ENCODE measurements around the gene NTM. TPM values are rescaled to one million over a fixed set of nuclear protein-coding genes. Genes with fewer than 3 reads are reported as not detected.

The NTM gene
- total RNA-seq, 4 donors from 2014 or later: 1.4 to 2.8 (median 1.7) TPM

DNA sequence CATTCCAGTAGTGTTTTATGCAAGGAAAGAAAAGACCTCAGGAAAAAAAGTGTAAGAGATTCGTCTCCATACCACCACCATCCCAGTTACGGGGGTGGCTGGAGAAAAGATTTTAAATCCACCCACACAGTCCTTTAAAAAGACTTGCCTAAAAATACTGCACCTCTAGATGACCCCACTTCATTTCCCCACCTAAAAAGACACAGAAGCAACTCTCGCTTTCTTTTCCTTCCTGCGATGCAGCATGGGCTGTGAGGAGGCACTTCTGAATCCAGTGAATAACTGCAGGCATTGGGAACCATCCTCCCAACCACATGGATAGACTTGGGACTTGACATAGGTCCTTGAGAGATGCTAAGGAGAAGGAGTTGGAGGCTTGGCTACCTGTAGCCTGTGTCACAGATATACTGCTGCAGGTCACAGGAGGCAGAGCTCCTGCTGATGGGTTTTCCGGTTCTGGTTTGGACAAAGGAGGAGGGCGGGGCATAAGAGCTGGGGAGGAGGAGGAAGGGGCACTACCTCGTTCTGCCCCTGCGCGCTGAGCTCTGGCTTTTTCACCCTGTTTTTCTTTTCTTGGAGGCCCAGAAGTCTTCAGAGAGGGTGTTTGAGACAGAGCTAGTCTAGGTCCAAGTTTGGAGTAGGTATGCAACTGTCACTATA lies 285.9 kb downstream of the NTM start:
- DNase-seq: no peak
- no peak for TF ChIP-seq POLR2A (IDR thresholded peaks at IDR 0.05)
- TF ChIP-seq, protein P1, sequence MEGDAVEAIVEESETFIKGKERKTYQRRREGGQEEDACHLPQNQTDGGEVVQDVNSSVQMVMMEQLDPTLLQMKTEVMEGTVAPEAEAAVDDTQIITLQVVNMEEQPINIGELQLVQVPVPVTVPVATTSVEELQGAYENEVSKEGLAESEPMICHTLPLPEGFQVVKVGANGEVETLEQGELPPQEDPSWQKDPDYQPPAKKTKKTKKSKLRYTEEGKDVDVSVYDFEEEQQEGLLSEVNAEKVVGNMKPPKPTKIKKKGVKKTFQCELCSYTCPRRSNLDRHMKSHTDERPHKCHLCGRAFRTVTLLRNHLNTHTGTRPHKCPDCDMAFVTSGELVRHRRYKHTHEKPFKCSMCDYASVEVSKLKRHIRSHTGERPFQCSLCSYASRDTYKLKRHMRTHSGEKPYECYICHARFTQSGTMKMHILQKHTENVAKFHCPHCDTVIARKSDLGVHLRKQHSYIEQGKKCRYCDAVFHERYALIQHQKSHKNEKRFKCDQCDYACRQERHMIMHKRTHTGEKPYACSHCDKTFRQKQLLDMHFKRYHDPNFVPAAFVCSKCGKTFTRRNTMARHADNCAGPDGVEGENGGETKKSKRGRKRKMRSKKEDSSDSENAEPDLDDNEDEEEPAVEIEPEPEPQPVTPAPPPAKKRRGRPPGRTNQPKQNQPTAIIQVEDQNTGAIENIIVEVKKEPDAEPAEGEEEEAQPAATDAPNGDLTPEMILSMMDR (IDR thresholded peaks at IDR 0.05): no peak
- Histone ChIP-seq H3K36me3 (no peaks in the 10 kb centered on the region), H3K27me3 (no peaks in the 10 kb centered on the region), H3K4me1 (no peaks in the 10 kb centered on the region), H3K4me3 (no peak overlapping the region), H3K9me3 (no peaks in the 10 kb centered on the region), H3K27ac (no peak overlapping the region)

DNA sequence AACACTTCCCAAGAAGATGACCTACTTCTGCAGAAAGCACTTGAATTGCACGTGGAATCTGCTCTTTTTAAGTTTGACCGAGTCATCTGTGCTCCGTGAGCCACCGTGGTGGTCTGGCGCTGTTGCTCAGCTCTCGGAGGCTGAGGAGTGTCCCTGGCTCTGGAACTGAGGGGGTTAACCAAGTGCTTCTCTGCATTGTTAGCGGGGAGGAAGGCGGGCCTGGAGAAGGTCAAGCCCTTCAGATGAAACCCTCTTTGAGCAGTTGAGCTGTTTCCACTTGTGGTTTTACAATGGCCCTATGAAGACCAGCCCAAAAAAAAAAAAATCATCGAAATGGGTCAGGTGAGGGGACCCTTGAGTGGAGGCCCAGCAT lies 286.4 kb downstream of the NTM start:
- no peak for DNase-seq
- TF ChIP-seq POLR2A (IDR thresholded peaks at IDR 0.05): no peak
- TF ChIP-seq, protein P1 (IDR thresholded peaks at IDR 0.05): no peak
- Histone ChIP-seq H3K9me3 (no peaks in the 10 kb centered on the region), H3K4me3 (no peak overlapping the region), H3K36me3 (no peaks in the 10 kb centered on the region), H3K27ac (no peak overlapping the region), H3K27me3 (no peaks in the 10 kb centered on the region), H3K4me1 (no peaks in the 10 kb centered on the region)

DNA sequence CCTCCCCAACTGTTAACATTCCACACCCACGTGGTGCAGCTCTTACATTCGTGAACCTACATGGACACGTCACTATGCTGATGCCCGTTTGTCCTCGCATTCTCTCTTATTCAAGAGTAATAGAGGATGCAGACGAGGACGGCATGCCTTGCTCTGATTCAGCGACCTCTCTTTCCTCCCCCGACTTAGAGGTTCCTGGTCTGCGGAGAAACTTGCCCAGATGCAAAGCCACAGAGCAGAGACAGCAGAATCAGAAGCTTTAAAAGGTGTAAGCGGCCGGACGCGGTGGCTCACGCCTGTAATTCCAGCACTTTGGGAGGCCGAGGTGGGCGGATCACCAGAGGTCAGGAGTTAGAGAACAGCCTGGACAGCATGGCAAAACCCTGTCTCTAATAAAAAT lies 288.0 kb downstream of the NTM start:
- DNase-seq: no peak
- TF ChIP-seq, protein P1 (IDR thresholded peaks at IDR 0.05): no peak
- no peak for TF ChIP-seq POLR2A (IDR thresholded peaks at IDR 0.05)
- no peaks in the 10 kb centered on the region for H3K4me1 ChIP-seq
- H3K27me3 ChIP-seq: no peaks in the 10 kb centered on the region
- H3K4me3 ChIP-seq: no peak overlapping the region
- no peak overlapping the region for H3K27ac ChIP-seq
- no peaks in the 10 kb centered on the region for H3K9me3 ChIP-seq
- no peaks in the 10 kb centered on the region for H3K36me3 ChIP-seq

DNA sequence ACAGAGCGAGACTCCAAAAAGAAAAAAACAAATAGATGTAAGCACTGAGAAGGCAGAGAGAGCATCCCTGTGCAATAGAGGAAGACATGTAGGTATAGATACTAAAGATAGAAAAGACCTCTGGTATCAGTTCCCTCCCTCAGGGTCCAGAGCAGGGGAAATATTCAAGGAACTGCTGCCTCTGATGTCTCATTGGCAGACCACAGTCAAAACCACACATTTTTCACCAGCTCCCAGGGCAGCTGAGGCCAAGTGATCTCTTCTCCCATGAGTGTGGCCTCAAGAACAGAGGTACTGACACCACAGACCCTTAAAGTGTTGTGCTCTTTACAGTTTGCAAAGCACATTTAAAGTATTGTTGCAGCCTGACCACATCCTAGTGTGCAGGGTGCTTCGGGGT lies 288.5 kb downstream of the NTM start:
- TF ChIP-seq POLR2A (IDR thresholded peaks at IDR 0.05): no peak
- TF ChIP-seq, protein P1 (IDR thresholded peaks at IDR 0.05): no peak
- no peaks in the 10 kb centered on the region for H3K27me3 ChIP-seq
- no peak overlapping the region for H3K27ac ChIP-seq
- no peak for DNase-seq
- H3K9me3 ChIP-seq: no peaks in the 10 kb centered on the region
- no peaks in the 10 kb centered on the region for H3K36me3 ChIP-seq
- no peak overlapping the region for H3K4me3 ChIP-seq
- H3K4me1 ChIP-seq: no peaks in the 10 kb centered on the region

DNA sequence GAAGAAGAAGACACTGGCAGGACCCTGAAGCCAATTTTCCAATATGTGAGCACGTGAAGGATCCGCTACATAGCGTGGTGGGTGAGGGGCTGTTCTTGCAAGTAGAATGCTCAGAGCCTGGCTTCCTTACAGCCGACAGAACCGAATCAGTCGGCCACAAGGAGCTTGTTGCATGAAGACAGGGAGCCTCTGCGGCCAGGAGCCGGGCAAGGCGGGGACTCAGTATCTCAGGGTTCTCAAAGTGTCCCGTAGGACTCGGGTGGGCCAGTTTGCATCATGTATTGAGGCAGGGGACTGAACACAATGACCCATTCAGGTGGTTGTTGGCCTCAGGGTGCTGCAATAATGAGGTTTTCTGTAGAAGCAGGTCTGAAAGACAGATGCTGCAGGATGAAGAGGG lies 289.5 kb downstream of the NTM start:
- DNase-seq: no peak
- H3K9me3 ChIP-seq: no peaks in the 10 kb centered on the region
- H3K4me1 ChIP-seq: no peaks in the 10 kb centered on the region
- H3K36me3 ChIP-seq: no peaks in the 10 kb centered on the region
- no peak overlapping the region for H3K27ac ChIP-seq
- TF ChIP-seq POLR2A (IDR thresholded peaks at IDR 0.05): no peak
- TF ChIP-seq, protein P1 (IDR thresholded peaks at IDR 0.05): no peak
- H3K27me3 ChIP-seq: no peaks in the 10 kb centered on the region
- no peak overlapping the region for H3K4me3 ChIP-seq

DNA sequence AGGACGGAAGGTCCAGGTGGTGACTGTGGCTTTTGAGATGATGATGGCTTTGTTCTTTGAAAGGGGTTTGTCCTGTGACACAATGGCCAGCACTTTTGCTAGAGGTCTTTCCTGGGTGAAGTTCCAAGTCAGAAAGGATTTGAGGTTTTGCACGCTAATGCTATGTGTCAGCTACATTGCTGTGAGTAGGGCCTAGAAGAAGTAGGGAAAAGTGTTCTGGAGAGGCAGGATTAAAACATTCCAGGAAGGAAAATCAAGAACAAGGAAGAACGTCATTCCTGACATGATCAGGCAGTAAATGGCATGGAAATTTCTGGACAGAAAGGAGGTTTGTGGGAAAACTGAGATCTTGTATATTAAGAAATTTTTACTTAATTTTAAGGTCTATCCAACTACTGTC lies 290.7 kb downstream of the NTM start:
- Histone ChIP-seq H3K4me1 (no peaks in the 10 kb centered on the region), H3K9me3 (no peaks in the 10 kb centered on the region), H3K36me3 (no peaks in the 10 kb centered on the region), H3K27ac (no peak overlapping the region), H3K4me3 (no peak overlapping the region), H3K27me3 (no peaks in the 10 kb centered on the region)
- TF ChIP-seq, protein P1 (IDR thresholded peaks at IDR 0.05): no peak
- TF ChIP-seq POLR2A (IDR thresholded peaks at IDR 0.05): no peak
- no peak for DNase-seq

All from Peyer's patch (tissue), 4 donors.